CD14-positive monocyte (primary cell): ENCODE measurements around the gene DCN. TPM values are rescaled to one million over a fixed set of nuclear protein-coding genes. Genes with fewer than 3 reads are reported as not detected.

ENCODE experiments used
- DNase-seq, 3 donors: peaks; one replicate each; pipeline ENCODE4 v3.0.0-alpha.2; 2011 to 2022
- H2AFZ ChIP-seq: 2 replicates; pipeline ENCODE4 v1.6.0; 2012; ENCODE audit warnings: mild to moderate bottlenecking, low read depth, low read length, inconsistent platforms; ENCODE audit not compliant: insufficient read depth, poor library complexity, severe bottlenecking
- H3K27ac ChIP-seq, 2 donors: 1 replicate in 1 of 2; 2 replicates in 1 of 2; pipeline ENCODE4 v1.5.1; 2012 to 2013; ENCODE audit warnings: low read length in 2 of 2, control low read depth in 1 of 2, inconsistent platforms in 1 of 2, low read depth in 1 of 2, mild to moderate bottlenecking in 1 of 2
- H3K27me3 ChIP-seq, 2 donors: one replicate each; pipeline versions ENCODE4 v1.6.0 to v1.6.1; 2011 to 2013; ENCODE audit warnings: low read length in 2 of 2; ENCODE audit not compliant: control insufficient read depth in 2 of 2, insufficient read depth in 2 of 2
- H3K36me3 ChIP-seq, 2 donors: replicated peaks in 1 of 2; 1 replicate in 1 of 2; 2 replicates in 1 of 2; pipeline versions ENCODE4 v1.5.1 to v1.6.1; 2012 to 2013; ENCODE audit warnings: low read length in 2 of 2, control low read depth in 1 of 2, inconsistent platforms in 1 of 2, mild to moderate bottlenecking in 1 of 2; ENCODE audit not compliant: insufficient read depth in 2 of 2, control insufficient read depth in 1 of 2
- H3K4me1 ChIP-seq, 2 donors: 1 replicate in 1 of 2; 2 replicates in 1 of 2; pipeline versions ENCODE4 v1.5.1 to v1.6.1; 2012 to 2013; ENCODE audit warnings: low read length in 2 of 2, control low read depth in 1 of 2, inconsistent platforms in 1 of 2, mild to moderate bottlenecking in 1 of 2, moderate library complexity in 1 of 2; ENCODE audit not compliant: insufficient read depth in 2 of 2, control insufficient read depth in 1 of 2
- H3K4me2 ChIP-seq: replicated peaks from 2 replicates; pipeline ENCODE3; 2012; ENCODE audit warnings: low read length, moderate library complexity, mild to moderate bottlenecking; ENCODE audit not compliant: poor library complexity, severe bottlenecking; ENCODE audit errors: extremely low read depth
- H3K4me3 ChIP-seq, 3 experiments: fragments of 200-600 bp in 1 of 3; sonication (generic) in 1 of 3; replicated peaks in 1 of 3; 1 replicate in 2 of 3; 2 replicates in 1 of 3; pipeline ENCODE4 v1.5.1; 2011 to 2013; ENCODE audit warnings: low read length in 3 of 3, mild to moderate bottlenecking in 3 of 3, control low read depth in 2 of 3, low read depth in 2 of 3, inconsistent platforms in 1 of 3, moderate library complexity in 1 of 3
- H3K79me2 ChIP-seq: 2 replicates; pipeline ENCODE4 v1.6.0; 2012; ENCODE audit warnings: mild to moderate bottlenecking, control low read depth, inconsistent platforms, low read length, moderate library complexity; ENCODE audit not compliant: insufficient read depth
- H3K9ac ChIP-seq: 2 replicates; pipeline ENCODE4 v1.6.0; 2017; ENCODE audit warnings: low read length, mild to moderate bottlenecking; ENCODE audit not compliant: insufficient read depth, poor library complexity, severe bottlenecking
- H3K9me3 ChIP-seq, 2 donors: replicated peaks in 1 of 2; 1 replicate in 1 of 2; 2 replicates in 1 of 2; pipeline versions ENCODE4 v1.5.1 to v1.6.1; 2012 to 2013; ENCODE audit warnings: low read length in 2 of 2, control low read depth in 1 of 2; ENCODE audit not compliant: control insufficient read depth in 1 of 2, insufficient read depth in 1 of 2
- H4K20me1 ChIP-seq: 2 replicates; pipeline ENCODE4 v1.6.0; 2012; ENCODE audit warnings: mild to moderate bottlenecking, low read length, control low read depth, moderate library complexity; ENCODE audit not compliant: insufficient read depth
- H3K27ac Mint-ChIP-seq, 7 donors: one replicate each; pipeline ENCODE4 v1.8.0; 2020; ENCODE audit warnings: mild to moderate bottlenecking in 7 of 7, mixed read lengths in 7 of 7, moderate library complexity in 6 of 7, inconsistent platforms in 2 of 7
- H3K27me3 Mint-ChIP-seq, 3 donors: one replicate each; pipeline ENCODE4 v1.8.0; 2021 to 2022; ENCODE audit warnings: low read depth in 3 of 3, mild to moderate bottlenecking in 3 of 3, mixed read lengths in 3 of 3, moderate library complexity in 3 of 3, inconsistent platforms in 1 of 3
- H3K36me3 Mint-ChIP-seq, 2 donors: one replicate each; pipeline ENCODE4 v1.8.0; 2020; ENCODE audit warnings: mixed read lengths in 2 of 2, inconsistent platforms in 1 of 2, mild to moderate bottlenecking in 1 of 2
- H3K4me1 Mint-ChIP-seq: one replicate; pipeline ENCODE4 v1.8.0; 2020; ENCODE audit warnings: mild to moderate bottlenecking, mixed read lengths
- H3K4me3 Mint-ChIP-seq, 2 donors: one replicate each; pipeline ENCODE4 v1.8.0; 2020; ENCODE audit warnings: mild to moderate bottlenecking in 2 of 2, mixed read lengths in 2 of 2, moderate library complexity in 1 of 2
- H3K9me3 Mint-ChIP-seq, 7 donors: one replicate each; pipeline ENCODE4 v1.8.0; 2020 to 2022; ENCODE audit warnings: mixed read lengths in 7 of 7, mild to moderate bottlenecking in 6 of 7, moderate library complexity in 6 of 7, inconsistent platforms in 2 of 7
- CTCF ChIP-seq: fragments of 200-600 bp; IDR thresholded peaks from one replicate; pipeline ENCODE4 v1.8.0; 2022; ENCODE audit warnings: antibody characterized with exemption, mild to moderate bottlenecking
- WGBS: methylation state at CpG from one replicate; pipeline ENCODE4 v1.1.5; 2013; ENCODE audit warnings: missing lambda C conversion rate; ENCODE audit not compliant: insufficient coverage; 5-methylcytosine and 5-hydroxymethylcytosine counted together
- intact Hi-C, 2 donors: fragments of 100-400 bp; cut with micrococcal nuclease; formaldehyde crosslinking; loops; one replicate each; pipeline versions ENCODE4 v1.15.0 to v1.15.1; 2023
- polyA plus RNA-seq, 3 donors: library from polyadenylated mRNA; depleted of rRNA in 1 of 3; unstranded in 2 of 3; stranded (reverse) in 1 of 3; fragments of 300-500 nt in 2 of 3; fragments of >200 nt in 1 of 3; fragmentation: Illumina TruSeq in 2 of 3; gene quantifications; 1 replicate in 2 of 3; 2 replicates in 1 of 3; pipeline ENCODE4 v1.2.3, GENCODE V29; 2012 to 2021

Gene DCN
- polyA plus RNA-seq, 3 donors = not detected

- peaks cover 0 to 6% (median 2%) of the 10 kb centered on the region in 7 donors for H3K9me3 Mint-ChIP-seq
- Histone ChIP-seq H4K20me1 (no peaks in the 10 kb centered on the region), H3K27me3 (no peaks in the 10 kb centered on the region), H2AFZ (no peak overlapping the region), H3K27ac (no peak overlapping the region), H3K9ac (no peak overlapping the region), H3K4me2 (no peak overlapping the region), H3K79me2 (no peaks in the 10 kb centered on the region), H3K4me1 (no peaks in the 10 kb centered on the region), H3K36me3 (no peaks in the 10 kb centered on the region), H3K9me3 (no peaks in the 10 kb centered on the region), H3K4me3 (no peak overlapping the region)
- DNase-seq = no peak
- no peak overlapping the region for H3K27ac Mint-ChIP-seq
- H3K4me1 Mint-ChIP-seq = peaks cover 5% of the 10 kb centered on the region
- H3K4me3 Mint-ChIP-seq = no peak overlapping the region
- no peaks in the 10 kb centered on the region for H3K36me3 Mint-ChIP-seq
- no peaks in the 10 kb centered on the region for H3K27me3 Mint-ChIP-seq
- TF ChIP-seq CTCF = no peak
- intact Hi-C loops = no loop called here
Observed at GRCh38 chr12:91098461-91098860, 84.2 kb downstream of the DCN start.

DNA sequence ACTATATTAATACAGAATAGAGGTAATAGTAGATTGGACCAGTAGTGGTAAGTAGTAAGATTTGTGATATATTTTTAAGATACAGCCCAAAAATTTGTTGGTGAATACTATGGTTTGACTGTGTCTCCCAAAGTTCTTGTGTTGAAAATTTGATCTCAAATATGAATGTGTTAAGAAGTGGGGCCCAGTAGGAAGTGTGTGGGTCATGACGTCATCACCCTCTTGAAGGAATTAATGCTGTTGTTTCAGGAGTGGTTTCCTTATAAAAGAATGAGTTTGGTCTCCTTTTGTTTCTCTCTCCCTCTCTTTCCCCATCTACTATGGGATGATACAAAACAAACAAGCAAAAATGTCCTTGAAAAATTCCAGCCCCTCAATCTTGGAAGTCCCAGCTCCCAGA, 87.7 kb downstream of the DCN start:
- H3K27ac Mint-ChIP-seq = no peak overlapping the region
- intact Hi-C loops = no loop called here
- H3K4me2 ChIP-seq = no peak overlapping the region
- WGBS = no CpG with 5 or more reads among the region's 1 CpG
- H3K36me3 ChIP-seq = no peaks in the 10 kb centered on the region
- H3K4me3 Mint-ChIP-seq = no peak overlapping the region
- no peak overlapping the region for H3K27ac ChIP-seq
- peaks cover 2% of the 10 kb centered on the region for H3K4me1 Mint-ChIP-seq
- H3K79me2 ChIP-seq = no peaks in the 10 kb centered on the region
- no peaks in the 10 kb centered on the region for H3K27me3 Mint-ChIP-seq
- no peaks in the 10 kb centered on the region for H4K20me1 ChIP-seq
- H3K4me3 ChIP-seq = no peak overlapping the region
- H2AFZ ChIP-seq = no peak overlapping the region
- H3K9me3 Mint-ChIP-seq = peaks cover 6 to 13% (median 10%) of the 10 kb centered on the region in 7 donors
- H3K27me3 ChIP-seq = no peaks in the 10 kb centered on the region
- no peak for DNase-seq
- H3K9me3 ChIP-seq = peaks cover 0 to 9% of the 10 kb centered on the region in 2 donors
- H3K4me1 ChIP-seq = no peaks in the 10 kb centered on the region
- no peaks in the 10 kb centered on the region for H3K36me3 Mint-ChIP-seq
- no peak overlapping the region for H3K9ac ChIP-seq
- no peak for TF ChIP-seq CTCF
